Measurements from ENCODE around the gene MCU.
"Not testable (repeated sequence)": the region's sequence is repeated elsewhere in the genome, so short reads cannot be mapped to it uniquely, and the experiment has no call there.

MCU gene

GRCh38 chr10:72732521-72732920 lies 40.6 kb downstream of the MCU start:
- DNase-seq, result no peak

DNA sequence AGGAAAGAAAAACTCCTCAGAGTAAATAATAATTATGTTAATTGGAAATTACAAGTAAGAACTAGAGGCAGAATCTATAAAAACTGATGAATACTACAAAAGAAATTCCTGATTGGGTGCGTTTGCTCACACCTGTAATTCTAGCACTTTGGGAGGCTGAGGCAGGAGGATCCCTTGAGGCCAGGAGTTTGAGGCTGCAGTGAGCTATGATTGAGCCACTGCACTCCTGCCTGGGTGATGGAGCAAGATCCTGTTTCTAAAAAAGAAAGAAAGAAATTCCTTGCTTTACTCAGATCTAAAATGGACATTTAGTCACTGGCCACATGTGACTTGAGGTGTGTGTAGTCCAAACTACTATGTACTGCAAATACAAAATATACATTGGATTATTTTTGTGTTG lies 42.0 kb downstream of the MCU start:
- no peak for DNase-seq

DNA sequence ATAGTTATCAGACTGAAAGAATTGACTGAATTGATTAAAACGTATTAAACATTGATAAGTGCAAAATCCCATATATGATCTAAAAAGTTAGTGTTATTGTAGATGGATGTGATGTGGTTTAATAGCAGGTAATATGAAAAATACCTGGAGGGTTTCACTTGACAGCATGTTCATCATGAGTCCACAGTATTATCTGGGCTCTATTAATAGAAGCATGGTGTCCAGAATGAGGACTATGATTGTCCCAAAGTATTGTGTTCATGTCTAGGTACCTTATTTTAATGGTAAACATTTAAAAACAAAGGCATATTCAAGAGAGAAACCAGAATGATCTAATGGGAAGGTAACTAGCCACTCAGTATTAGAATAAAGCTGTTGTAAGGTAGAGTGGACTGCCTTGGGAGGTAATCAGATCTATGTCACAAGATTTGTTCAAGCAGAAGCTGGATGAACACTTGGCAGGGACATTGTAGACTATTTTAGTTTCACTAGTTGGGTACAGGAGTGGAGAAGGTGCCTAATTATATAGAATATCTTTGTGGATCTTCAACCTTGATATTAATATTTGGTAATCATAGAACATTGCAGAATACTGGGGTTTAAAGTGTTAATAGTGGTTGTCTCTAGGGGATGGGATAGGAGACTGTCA lies 43.5 kb downstream of the MCU start:
- no peak for DNase-seq

GRCh38 chr10:72736176-72736827 lies 44.4 kb downstream of the MCU start:
- DNase-seq, result no peak

DNA sequence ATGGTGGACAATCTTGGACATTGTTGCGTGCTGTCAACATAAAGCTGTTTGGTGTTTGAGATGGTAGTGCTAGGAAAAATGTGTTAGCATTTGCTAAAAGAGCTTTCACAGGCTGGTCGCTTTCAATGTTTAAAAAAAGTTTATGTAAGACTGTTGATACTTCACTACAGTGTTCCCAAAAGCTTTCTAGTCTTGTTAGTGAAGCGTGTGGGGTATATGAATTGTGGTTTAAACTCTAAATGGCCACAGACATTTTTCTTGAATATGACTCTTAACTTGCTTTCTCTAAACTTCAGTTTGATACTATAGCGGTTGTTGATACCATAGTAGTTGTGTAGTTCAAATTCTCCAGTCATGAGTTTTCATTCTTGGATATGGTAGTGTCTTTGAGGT lies 44.9 kb downstream of the MCU start:
- no peak for DNase-seq

GRCh38 chr10:72737357-72737756 lies 45.4 kb downstream of the MCU start:
- not testable (repeated sequence) for DNase-seq

DNA sequence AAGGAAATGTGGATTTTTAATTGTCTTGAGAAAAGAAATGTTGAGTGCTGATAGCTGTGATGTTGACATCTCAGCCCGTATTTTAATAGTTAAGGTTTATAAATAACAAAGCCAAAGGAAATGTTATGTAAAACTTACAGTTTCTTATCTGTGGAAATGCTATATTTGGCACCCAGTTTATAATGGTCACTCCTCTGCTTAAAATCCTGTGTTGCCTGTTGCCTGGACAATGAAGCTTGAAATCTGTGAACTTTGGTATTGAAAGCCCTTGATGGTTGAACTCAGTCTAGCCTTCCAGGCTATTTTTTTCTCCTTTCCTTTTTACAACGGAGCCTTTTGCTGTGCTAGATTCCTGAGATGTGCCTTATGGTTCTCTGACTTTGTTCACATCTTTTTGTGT lies 46.5 kb downstream of the MCU start:
- DNase-seq, result no peak

DNA sequence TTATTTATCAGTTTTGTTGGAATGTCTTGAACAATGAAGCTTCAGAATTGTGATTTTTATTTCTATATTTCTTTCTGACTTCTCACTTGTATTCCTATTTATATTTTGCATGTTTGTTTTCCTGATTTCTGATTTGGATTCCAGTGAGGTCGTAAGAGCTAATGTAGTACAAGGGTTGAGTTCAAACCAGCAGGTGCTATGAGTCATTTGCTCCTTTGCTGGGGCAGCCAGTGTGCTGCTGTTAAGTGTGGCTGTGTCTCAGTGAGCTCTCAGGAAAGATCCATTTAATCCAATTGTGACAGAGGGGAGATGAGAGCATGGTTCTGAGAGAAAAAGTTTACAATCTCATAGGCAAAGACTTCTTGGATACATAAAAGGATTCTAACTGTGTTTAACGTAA lies 48.6 kb downstream of the MCU start:
- no peak for DNase-seq

GRCh38 chr10:72742092-72742491 lies 50.1 kb downstream of the MCU start:
- no peak for DNase-seq

DNA sequence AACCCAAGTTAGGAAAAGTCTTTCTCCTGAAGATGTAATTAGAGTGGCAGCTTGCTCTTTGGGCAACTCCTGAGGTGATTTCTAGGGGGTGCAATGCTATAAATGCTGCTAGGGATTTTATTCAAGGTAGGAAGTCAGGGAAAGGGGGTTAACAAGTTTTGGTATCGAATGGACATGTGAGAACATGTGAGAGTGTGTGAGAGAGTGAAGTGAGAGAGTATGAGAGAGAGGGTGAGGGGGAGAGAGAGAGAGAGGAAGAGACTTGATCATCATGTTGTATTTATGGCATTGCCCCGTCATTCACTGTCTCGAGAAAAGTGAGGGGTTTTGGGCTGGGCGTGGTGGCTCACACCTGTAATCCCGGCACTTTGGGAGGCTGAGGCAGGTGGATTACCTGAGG lies 50.9 kb downstream of the MCU start:
- no peak for DNase-seq

DNA sequence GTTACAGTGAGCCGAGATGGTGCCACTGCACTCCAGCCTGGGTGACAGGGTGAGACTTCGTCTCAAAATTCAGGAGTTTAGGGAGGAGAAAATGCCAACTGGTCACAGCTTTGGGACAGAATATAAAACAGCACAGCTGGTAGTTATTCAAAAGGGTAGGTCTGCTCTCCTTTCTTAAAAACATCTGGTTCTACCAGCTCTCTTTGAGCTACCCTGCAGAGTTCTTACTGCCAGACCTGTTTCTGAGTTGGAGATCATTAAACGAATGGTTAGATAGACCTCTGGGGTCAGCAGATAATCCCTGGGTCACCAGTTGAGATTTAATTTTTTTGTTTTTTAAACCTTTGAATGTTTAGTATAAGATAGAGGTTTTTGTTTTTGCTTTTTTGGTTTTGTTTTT lies 52.6 kb downstream of the MCU start:
- DNase-seq, result no peak

DNA sequence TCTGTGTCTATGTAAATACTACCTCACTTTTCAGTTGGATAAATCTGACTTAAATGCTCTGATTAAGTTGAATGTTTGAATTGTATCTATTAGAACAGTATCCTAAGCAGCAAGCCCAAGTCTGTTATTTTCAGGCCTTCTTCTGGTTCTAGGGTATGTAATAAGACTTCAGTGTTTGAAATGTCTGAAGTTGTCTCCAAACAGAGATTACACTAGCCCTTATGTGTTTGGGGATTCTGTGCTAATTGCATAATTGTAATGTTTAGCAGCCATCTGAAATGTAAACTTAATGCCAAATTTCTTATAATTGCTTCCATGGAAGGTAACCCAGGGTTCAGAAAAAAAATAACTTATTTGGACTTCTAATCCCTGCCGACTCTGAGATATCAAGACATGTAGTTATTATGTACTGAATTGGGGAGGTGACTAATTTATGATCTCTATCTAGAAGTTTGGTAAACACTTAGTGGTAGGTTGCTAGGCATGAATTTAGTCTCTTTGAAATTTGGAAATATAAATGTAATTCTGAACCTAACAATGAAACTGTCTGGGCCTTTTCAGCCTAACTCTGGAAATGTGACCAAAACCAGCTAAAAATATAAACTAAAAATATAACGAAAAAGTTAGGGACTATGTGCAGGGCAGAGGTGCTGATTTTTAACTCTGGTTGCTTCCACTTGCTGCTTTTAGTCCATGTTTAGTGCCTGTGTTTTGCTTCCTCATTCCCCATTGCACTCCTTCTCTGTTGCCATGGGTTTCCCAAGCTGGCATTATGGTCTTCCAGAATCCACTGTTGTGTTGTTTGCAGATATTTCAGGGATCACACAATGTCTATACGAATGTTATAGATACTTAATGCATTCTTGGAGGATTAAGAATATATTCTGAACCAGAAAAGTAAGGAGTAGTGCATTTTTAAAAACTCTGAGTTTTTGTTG lies 54.8 kb downstream of the MCU start:
- no peak for DNase-seq

- no peak for DNase-seq
Measured at GRCh38 chr10:72747521-72747920, 55.6 kb downstream of the MCU start.

DNA sequence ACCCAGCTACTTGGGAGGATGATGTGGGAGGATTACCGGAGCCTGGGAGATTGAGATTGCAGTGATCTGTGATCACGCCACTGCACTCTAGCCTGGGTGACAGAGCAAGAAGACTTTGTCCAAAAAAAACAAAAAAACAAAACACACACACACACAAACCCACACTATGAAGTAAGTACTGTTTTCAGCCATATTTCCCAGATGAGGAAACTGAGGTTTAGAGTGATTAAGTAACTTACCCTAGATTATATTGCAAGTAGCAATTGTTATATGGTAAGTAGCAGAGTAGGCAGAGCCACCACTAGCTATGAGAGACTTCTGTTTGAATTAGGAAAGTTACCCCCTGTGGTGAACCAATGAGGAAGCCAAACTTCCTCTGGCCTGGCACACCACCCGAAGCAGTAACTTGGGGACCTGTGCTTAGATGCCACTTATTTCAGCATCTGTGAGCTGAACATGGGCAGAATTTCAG lies 61.9 kb downstream of the MCU start:
- DNase-seq, result no peak

DNA sequence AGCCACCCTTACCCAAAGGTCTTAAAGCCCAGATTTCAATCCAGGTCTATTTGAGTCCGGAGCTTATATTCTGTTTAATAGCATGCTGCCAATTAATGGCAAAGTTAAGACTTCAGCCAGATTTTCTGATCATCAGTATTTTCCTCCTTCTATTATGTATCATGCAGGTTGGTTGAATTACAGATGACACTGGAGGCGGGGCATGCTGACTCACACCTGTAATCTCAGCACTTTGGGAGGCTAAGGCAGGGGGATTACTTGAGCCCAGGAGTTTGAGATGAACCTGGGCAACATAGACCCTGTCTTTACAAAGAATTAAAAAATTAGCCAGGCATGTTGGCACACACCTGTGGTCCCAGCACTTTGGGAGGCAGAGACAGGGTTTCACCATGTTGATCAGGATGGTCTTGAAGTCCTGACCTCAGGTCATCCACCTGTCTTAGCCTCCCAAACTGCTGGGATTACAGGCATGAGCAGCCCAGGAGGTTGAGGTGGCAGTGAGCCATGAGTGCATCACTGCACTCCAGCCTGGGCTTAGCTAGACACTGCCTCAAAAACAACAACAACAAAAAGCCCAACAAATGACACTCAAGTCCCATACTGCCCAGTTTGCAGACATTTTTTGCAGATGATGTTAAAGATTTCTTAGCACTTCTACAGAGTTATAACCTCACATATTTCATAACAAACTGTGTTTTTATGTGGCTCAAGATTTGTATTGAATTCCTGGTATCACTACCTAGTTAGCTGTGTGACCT lies 62.5 kb downstream of the MCU start:
- no peak for DNase-seq

GRCh38 chr10:72756674-72757385 lies 64.9 kb downstream of the MCU start:
- DNase-seq, result no peak

- no peak for DNase-seq
Measured at GRCh38 chr10:72757732-72758131, 65.8 kb downstream of the MCU start.

GRCh38 chr10:72758930-72759329 lies 67.0 kb downstream of the MCU start:
- not testable (repeated sequence) for DNase-seq

GRCh38 chr10:72759584-72759983 lies 67.6 kb downstream of the MCU start:
- no peak for DNase-seq

GRCh38 chr10:72761498-72761897 lies 69.6 kb downstream of the MCU start:
- no peak for DNase-seq

GRCh38 chr10:72762042-72762441 lies 70.1 kb downstream of the MCU start:
- DNase-seq, result no peak

GRCh38 chr10:72763201-72763600 lies 71.3 kb downstream of the MCU start:
- DNase-seq, result no peak

Measured in DMS 273 treated with DMSO at 0.1 percent for 48 hours (cell line).